Tibial artery (tissue), 4 donors: ENCODE measurements around the gene RNF31.

Experiments
- DNase-seq, 2 donors: peaks; one replicate each; pipeline ENCODE4 v3.0.0-alpha.2; 2019
- H3K27ac ChIP-seq, 2 donors: fragments of 200-600 bp; sonication (generic) in 1 of 2; 1 replicate in 1 of 2; 2 replicates in 1 of 2; pipeline ENCODE4 v1.5.1; 2018 to 2019; ENCODE audit warnings: mild to moderate bottlenecking in 1 of 2
- H3K27me3 ChIP-seq, 2 donors: fragments of 200-600 bp; sonication (generic) in 1 of 2; one replicate each; pipeline versions ENCODE4 v1.5.1 to v1.6.0; 2016 to 2019
- H3K36me3 ChIP-seq, 3 donors: fragments of 200-600 bp; sonication (generic) in 2 of 3; one replicate each; pipeline ENCODE4 v1.5.1; 2016 to 2019; ENCODE audit warnings: mild to moderate bottlenecking in 2 of 3
- H3K4me1 ChIP-seq, 4 donors: fragments of 200-600 bp; sonication (generic) in 2 of 4; 1 replicate in 3 of 4; 2 replicates in 1 of 4; pipeline ENCODE4 v1.5.1; 2016 to 2019
- H3K4me3 ChIP-seq, 2 donors: fragments of 200-600 bp; sonication (generic) in 1 of 2; 1 replicate in 1 of 2; 2 replicates in 1 of 2; pipeline ENCODE4 v1.5.1; 2018 to 2019; ENCODE audit warnings: mild to moderate bottlenecking in 2 of 2
- H3K9me3 ChIP-seq, 3 donors: fragments of 200-600 bp; sonication (generic) in 1 of 3; one replicate each; pipeline ENCODE4 v1.5.1; 2016 to 2019
- CTCF ChIP-seq, 2 experiments: fragments of 200-600 bp in 1 of 2; fragments of 450-650 bp in 1 of 2; IDR thresholded peaks; one replicate each; pipeline ENCODE4 v1.5.1; 2017 to 2019; ENCODE audit warnings: antibody characterized with exemption in 2 of 2, mild to moderate bottlenecking in 1 of 2, moderate library complexity in 1 of 2
- intact Hi-C: fragments of 100-400 bp; cut with DNase I; formaldehyde crosslinking; loops from one replicate; pipeline ENCODE4 v1.15.0; 2023; ENCODE audit warnings: low total_unique reads

The RNF31 gene

DNA sequence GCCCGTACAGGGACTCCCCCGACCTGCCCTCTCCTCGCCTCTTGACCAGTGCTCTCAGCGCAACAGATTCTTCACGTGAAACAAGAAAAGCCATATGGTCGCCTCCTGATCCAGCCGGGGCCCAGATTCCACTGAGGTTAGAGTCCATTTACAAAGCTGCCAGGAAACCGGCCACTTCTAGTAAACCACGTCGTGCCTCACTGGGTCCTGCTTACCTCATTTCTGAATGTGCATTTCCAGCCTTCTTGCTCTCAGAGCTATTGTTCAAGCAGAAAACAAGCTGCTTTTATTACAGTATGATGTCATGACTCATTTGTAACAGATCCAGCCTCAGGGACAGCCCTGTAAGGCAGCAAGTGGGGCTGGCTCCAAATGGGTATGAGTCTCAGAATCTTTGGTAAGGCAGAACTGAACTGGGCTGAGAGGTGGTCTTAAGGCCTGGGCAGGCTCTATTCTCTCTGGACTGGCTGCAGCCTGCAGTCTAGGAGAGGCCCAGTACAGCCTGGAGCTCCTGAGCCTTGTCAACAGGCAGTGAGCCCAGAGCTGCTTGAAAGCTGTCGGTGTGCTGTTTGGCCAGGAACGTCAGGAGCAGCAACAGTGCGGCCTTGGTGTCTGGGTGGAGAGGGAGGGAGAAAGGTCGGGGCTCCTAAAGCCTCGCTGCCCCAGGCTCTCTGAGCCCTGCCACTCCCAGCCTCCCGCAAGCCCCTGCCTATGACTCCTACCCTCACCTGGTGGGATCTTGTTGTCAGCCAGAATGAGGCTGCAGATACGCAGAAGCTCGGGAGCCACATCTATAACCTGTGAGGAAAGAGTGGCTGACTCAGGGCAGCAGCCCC lies 32.9 kb downstream of the RNF31 start:
- intact Hi-C loops = no loop called here
- H3K4me1 ChIP-seq = no peaks in the 10 kb centered on the region
- TF ChIP-seq CTCF (IDR thresholded peaks at IDR 0.05) = no peak
- DNase-seq = no peak
- H3K27me3 ChIP-seq = no peaks in the 10 kb centered on the region
- H3K9me3 ChIP-seq = no peaks in the 10 kb centered on the region
- H3K36me3 ChIP-seq = peaks cover 32 to 91% (median 68%) of the 10 kb centered on the region in 3 donors
- no peak overlapping the region for H3K4me3 ChIP-seq
- no peak overlapping the region for H3K27ac ChIP-seq

GRCh38 chr14:24181371-24182077 lies 34.2 kb downstream of the RNF31 start:
- TF ChIP-seq CTCF (IDR thresholded peaks at IDR 0.05) = no peak
- DNase-seq = no peak
- Histone ChIP-seq H3K4me3 (no peak overlapping the region), H3K27me3 (no peaks in the 10 kb centered on the region), H3K36me3 (peaks cover 46 to 100% (median 80%) of the 10 kb centered on the region in 3 donors), H3K27ac (no peak overlapping the region), H3K9me3 (no peaks in the 10 kb centered on the region), H3K4me1 (no peaks in the 10 kb centered on the region)
- intact Hi-C loops = no loop called here

DNA sequence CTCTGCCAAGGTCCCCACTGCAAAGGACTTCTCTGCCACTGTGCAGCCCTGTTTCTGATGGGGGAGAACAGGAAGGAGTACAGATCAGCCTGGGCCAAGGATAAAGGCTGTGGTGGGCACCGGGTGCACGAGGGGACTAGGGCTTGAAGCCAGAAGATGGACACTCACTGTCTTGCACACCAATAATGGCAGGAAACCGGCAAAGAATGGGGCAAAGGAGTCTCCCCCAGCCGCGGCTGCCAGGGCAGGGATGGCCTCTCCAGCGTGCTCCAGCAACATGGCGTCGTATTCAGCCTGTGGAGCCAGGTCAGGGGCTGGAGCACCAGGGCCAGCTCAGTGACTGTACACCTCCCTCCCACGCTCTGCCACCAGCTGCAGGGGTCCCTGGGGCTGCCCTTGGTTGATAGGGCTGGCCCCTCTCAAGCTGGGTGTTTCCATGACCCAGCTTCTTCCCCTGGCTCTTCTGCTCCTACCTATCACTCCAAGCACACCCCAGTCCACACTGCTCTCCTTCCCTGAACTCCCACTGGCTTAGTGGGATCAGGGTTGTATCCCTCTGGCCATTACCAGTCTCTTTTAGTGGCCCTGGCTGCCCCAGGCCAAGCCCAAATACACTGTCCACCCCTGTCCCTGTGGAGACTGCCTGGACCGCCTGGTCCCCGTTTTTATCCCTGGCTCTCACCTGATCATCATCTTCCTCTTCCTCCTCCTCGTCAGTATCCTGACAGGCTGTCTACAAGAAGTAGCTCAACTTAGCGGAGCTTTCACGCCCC lies 35.0 kb downstream of the RNF31 start:
- H3K9me3 ChIP-seq = no peaks in the 10 kb centered on the region
- no peak overlapping the region for H3K4me3 ChIP-seq
- H3K27me3 ChIP-seq = no peaks in the 10 kb centered on the region
- intact Hi-C loops = no loop called here
- no peak for TF ChIP-seq CTCF (IDR thresholded peaks at IDR 0.05)
- H3K4me1 ChIP-seq = peaks cover 0 to 4% (median under 1%) of the 10 kb centered on the region in 4 donors
- no peak for DNase-seq
- no peak overlapping the region for H3K27ac ChIP-seq
- peaks cover 47 to 99% (median 78%) of the 10 kb centered on the region in 3 donors for H3K36me3 ChIP-seq

DNA sequence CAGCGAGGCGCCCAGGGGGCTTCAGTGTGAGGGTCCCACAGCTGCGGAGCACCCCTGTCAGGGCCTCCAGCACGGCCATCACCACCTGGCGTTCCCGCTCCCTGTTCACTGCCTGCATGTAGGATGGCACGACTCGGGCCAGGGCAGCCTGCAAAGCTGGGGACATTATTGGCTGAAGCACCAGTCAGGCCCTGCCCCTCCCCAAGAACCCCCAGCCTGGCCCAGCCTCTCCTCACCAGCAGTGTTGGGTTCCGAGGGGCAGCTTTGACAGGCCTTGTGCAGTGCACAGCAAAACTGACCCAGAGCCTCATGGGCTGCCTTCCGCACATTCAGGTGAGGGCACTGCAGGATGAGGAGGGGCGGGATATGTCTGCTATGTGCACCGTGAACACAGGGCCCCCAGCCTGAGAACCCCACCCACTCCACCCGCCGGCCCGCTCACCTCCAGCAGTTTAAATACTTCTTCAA lies 35.8 kb downstream of the RNF31 start:
- no peaks in the 10 kb centered on the region for H3K27me3 ChIP-seq
- H3K4me3 ChIP-seq = no peak overlapping the region
- peaks cover 0 to 11% (median 8%) of the 10 kb centered on the region in 4 donors for H3K4me1 ChIP-seq
- no peaks in the 10 kb centered on the region for H3K9me3 ChIP-seq
- no peak overlapping the region for H3K27ac ChIP-seq
- TF ChIP-seq CTCF (IDR thresholded peaks at IDR 0.05) = no peak
- no peak for DNase-seq
- intact Hi-C loops = no loop called here
- H3K36me3 ChIP-seq = peaks cover 47 to 91% (median 78%) of the 10 kb centered on the region in 3 donors

DNA sequence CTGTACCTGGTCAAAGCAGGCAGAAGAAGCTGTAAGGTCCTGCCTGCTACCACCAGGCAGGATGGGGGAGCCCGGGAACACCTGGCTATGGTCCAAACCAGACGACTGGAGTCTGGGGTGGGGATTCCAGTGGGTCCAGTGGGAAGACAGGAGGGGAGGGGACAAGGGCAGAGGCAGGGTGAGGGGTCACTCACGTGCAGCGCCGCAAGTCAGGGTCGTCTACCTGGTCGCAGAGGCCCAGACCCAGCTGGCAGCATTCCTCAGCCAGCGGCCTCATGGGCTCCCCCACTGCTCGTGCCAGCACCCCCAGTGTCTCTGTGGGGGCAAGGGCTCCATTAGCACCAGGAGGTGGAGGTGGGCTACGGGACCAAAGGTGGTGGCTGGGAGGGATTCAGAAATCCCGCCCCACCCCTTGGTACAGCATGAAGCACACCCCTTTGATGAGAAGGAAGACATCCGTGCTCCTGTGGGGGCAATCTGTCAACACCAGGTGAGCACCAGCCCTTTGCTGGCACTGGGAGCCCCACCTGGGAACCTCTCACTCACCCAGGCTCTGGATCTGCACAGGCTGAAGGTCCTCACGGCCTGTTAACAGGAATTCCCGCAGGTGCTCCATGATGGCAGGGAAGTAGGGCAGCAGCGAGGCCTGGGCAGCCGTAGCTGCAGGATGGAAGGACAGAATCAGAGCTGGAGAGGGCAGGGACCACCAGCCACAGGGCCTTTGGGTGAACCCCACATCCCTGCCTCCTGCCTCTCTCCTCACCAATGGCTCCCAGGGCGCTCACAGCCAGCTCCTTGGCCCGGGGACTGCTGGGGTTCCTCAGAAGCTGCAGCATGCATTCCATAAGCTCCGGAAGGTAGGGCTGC lies 37.0 kb downstream of the RNF31 start:
- no peak for DNase-seq
- peaks cover 47 to 79% (median 71%) of the 10 kb centered on the region in 3 donors for H3K36me3 ChIP-seq
- H3K4me3 ChIP-seq = no peak overlapping the region
- no peak overlapping the region for H3K27ac ChIP-seq
- intact Hi-C loops = no loop called here
- no peaks in the 10 kb centered on the region for H3K9me3 ChIP-seq
- H3K27me3 ChIP-seq = no peaks in the 10 kb centered on the region
- H3K4me1 ChIP-seq = peaks cover 0 to 20% (median 16%) of the 10 kb centered on the region in 4 donors
- TF ChIP-seq CTCF (IDR thresholded peaks at IDR 0.05) = no peak
